ENCODE results near the gene MIPOL1. TPM values are rescaled to one million over a fixed set of nuclear protein-coding genes. Genes with fewer than 3 reads are reported as not detected.

The MIPOL1 gene
- total and polyA plus RNA-seq, 9 of the 15 experiments (the other 6 are each of a cell fraction or from before 2014, with no cell fraction given), result 6.7 to 21.9 (median 12.4) TPM

GRCh38 chr14:37325332-37325731 lies 127.6 kb downstream of the MIPOL1 start:
- Histone ChIP-seq H3K4me1 (replicated peaks in 1 of 2; ENCODE audit: control insufficient read depth in 2 of 2, insufficient read depth in 2 of 2, low read length in 2 of 2) (no peaks in the 10 kb centered on the region), H3K9me3 (replicated peaks; ENCODE audit: control insufficient read depth, insufficient read depth, low read depth, low read length) (no peaks in the 10 kb centered on the region), H2AFZ (ENCODE audit: low read depth, low read length) (no peak overlapping the region), H3K4me2 (ENCODE audit: insufficient read depth, low read length) (no peak overlapping the region), H3K36me3 (ENCODE audit: control insufficient read depth, insufficient read depth, low read length) (no peaks in the 10 kb centered on the region), H4K20me1 (replicated peaks; ENCODE audit: control insufficient read depth, insufficient read depth, low read length) (no peaks in the 10 kb centered on the region), H3K9ac (ENCODE audit: insufficient read depth in 1 of 2, low read depth in 2 of 2, low read length in 2 of 2) (no peak overlapping the region), H3K79me2 (ENCODE audit: control insufficient read depth, insufficient read depth, low read length) (no peaks in the 10 kb centered on the region), H3K27me3 (ENCODE audit: control insufficient read depth in 2 of 2, insufficient read depth in 2 of 2, low read length in 2 of 2) (no peaks in the 10 kb centered on the region), H3K27ac (ENCODE audit: extremely low read depth, low read depth, low read length) (no peak overlapping the region), H3K4me3 (no peak overlapping the region), H3K9me1 (ENCODE audit: control insufficient read depth, insufficient read depth, low read length) (no peaks in the 10 kb centered on the region)
- intact Hi-C loops (cut with micrococcal nuclease) (no loop called here), in situ Hi-C loops (cut with MboI) (no loop called here)
- FAIRE-seq, result no peak
- ChIA-PET CTCF (ENCODE audit: low intra/inter-chr PET ratio) (no interaction called here), POLR2A (no interaction called here)
- TF ChIP-seq MCM5 (IDR thresholded peaks at IDR 0.05; ENCODE audit: low read depth) (no peak), SMAD4 (CRISPR knock-in tag; conservative IDR thresholded peaks at IDR 0.05) (no peak), RB1 (IDR thresholded peaks at IDR 0.05; ENCODE audit: low read depth) (no peak), ZNF584 (CRISPR knock-in tag; IDR thresholded peaks at IDR 0.05; ENCODE audit: low read depth) (no peak), CREBBP (IDR thresholded peaks at IDR 0.05; ENCODE audit: low read depth, low read length) (no peak), HDAC6 (IDR thresholded peaks at IDR 0.05; ENCODE audit: low read depth, low read length) (no peak)
- TF ChIP-seq, protein P1, sequence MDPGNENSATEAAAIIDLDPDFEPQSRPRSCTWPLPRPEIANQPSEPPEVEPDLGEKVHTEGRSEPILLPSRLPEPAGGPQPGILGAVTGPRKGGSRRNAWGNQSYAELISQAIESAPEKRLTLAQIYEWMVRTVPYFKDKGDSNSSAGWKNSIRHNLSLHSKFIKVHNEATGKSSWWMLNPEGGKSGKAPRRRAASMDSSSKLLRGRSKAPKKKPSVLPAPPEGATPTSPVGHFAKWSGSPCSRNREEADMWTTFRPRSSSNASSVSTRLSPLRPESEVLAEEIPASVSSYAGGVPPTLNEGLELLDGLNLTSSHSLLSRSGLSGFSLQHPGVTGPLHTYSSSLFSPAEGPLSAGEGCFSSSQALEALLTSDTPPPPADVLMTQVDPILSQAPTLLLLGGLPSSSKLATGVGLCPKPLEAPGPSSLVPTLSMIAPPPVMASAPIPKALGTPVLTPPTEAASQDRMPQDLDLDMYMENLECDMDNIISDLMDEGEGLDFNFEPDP (CRISPR knock-in tag; IDR thresholded peaks at IDR 0.05), result no peak
- TF ChIP-seq, protein P2, sequence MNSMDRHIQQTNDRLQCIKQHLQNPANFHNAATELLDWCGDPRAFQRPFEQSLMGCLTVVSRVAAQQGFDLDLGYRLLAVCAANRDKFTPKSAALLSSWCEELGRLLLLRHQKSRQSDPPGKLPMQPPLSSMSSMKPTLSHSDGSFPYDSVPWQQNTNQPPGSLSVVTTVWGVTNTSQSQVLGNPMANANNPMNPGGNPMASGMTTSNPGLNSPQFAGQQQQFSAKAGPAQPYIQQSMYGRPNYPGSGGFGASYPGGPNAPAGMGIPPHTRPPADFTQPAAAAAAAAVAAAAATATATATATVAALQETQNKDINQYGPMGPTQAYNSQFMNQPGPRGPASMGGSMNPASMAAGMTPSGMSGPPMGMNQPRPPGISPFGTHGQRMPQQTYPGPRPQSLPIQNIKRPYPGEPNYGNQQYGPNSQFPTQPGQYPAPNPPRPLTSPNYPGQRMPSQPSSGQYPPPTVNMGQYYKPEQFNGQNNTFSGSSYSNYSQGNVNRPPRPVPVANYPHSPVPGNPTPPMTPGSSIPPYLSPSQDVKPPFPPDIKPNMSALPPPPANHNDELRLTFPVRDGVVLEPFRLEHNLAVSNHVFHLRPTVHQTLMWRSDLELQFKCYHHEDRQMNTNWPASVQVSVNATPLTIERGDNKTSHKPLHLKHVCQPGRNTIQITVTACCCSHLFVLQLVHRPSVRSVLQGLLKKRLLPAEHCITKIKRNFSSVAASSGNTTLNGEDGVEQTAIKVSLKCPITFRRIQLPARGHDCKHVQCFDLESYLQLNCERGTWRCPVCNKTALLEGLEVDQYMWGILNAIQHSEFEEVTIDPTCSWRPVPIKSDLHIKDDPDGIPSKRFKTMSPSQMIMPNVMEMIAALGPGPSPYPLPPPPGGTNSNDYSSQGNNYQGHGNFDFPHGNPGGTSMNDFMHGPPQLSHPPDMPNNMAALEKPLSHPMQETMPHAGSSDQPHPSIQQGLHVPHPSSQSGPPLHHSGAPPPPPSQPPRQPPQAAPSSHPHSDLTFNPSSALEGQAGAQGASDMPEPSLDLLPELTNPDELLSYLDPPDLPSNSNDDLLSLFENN (IDR thresholded peaks at IDR 0.05; ENCODE audit: low read depth in 2 of 2, low read length in 2 of 2), result no peak
- TF ChIP-seq, protein P3, sequence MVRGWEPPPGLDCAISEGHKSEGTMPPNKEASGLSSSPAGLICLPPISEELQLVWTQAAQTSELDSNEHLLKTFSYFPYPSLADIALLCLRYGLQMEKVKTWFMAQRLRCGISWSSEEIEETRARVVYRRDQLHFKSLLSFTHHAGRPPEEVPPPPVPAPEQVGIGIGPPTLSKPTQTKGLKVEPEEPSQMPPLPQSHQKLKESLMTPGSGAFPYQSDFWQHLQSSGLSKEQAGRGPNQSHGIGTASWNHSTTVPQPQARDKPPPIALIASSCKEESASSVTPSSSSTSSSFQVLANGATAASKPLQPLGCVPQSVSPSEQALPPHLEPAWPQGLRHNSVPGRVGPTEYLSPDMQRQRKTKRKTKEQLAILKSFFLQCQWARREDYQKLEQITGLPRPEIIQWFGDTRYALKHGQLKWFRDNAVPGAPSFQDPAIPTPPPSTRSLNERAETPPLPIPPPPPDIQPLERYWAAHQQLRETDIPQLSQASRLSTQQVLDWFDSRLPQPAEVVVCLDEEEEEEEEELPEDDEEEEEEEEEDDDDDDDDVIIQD (CRISPR knock-in tag; IDR thresholded peaks at IDR 0.05), result no peak
- no TSS peak for BruUV-seq (replicated peaks)
- ATAC-seq, result no peak
- DNase-seq (ENCODE audit: extremely low read depth in 1 of 4, low spot score in 3 of 4), result no peak

All from K562 (cell line).